ENCODE results near the gene FAM193B. TPM values are rescaled to one million over a fixed set of nuclear protein-coding genes. Genes with fewer than 3 reads are reported as not detected.

The FAM193B gene
- total and polyA plus RNA-seq, 4 donors = 49.0 to 139 (median 81.4) TPM

GRCh38 chr5:177588413-177588909, 34.1 kb upstream of the FAM193B start:
- no peaks in the 10 kb centered on the region for H3K9me3 ChIP-seq (ENCODE audit: control insufficient read depth in 4 of 4, insufficient read depth in 3 of 4, low read length in 3 of 4)
- peaks cover 0 to 12% (median 6%) of the 10 kb centered on the region in 3 donors for H3K27me3 ChIP-seq (ENCODE audit: control insufficient read depth in 3 of 3, insufficient read depth in 3 of 3, low read length in 2 of 3)
- H3K4me1 ChIP-seq (ENCODE audit: control insufficient read depth in 5 of 5, insufficient read depth in 5 of 5, low read length in 5 of 5) = peaks cover 0 to 10% (median 0%) of the 10 kb centered on the region in 5 donors
- H3K36me3 ChIP-seq (ENCODE audit: control insufficient read depth in 4 of 4, insufficient read depth in 4 of 4, low read length in 4 of 4) = peaks cover 0 to 3% (median 2%) of the 10 kb centered on the region in 4 donors
- 43 to 57% methylated on average over 13 of the region's 13 CpGs for WGBS, 2 donors
- no peak overlapping the region for H3K9ac ChIP-seq (ENCODE audit: insufficient read depth in 1 of 2, low read length in 2 of 2)
- no peak overlapping the region for H3K4me3 ChIP-seq
- ATAC-seq (ENCODE audit: insufficient read depth, low FRiP score) = no peak
- TF ChIP-seq CTCF (IDR thresholded peaks at IDR 0.05; ENCODE audit: control extremely low read depth, extremely low read depth) = no peak
- no peak for DNase-seq
- no peak overlapping the region for H3K27ac ChIP-seq (ENCODE audit: low read depth in 1 of 2, low read length in 1 of 2)

GRCh38 chr5:177578316-177578715, 24.0 kb upstream of the FAM193B start:
- ATAC-seq (ENCODE audit: insufficient read depth, low FRiP score) = no peak
- WGBS, 2 donors = 83 to 88% methylated on average over 8 of the region's 8 CpGs
- no peak for TF ChIP-seq CTCF (IDR thresholded peaks at IDR 0.05; ENCODE audit: control extremely low read depth, extremely low read depth)

DNA sequence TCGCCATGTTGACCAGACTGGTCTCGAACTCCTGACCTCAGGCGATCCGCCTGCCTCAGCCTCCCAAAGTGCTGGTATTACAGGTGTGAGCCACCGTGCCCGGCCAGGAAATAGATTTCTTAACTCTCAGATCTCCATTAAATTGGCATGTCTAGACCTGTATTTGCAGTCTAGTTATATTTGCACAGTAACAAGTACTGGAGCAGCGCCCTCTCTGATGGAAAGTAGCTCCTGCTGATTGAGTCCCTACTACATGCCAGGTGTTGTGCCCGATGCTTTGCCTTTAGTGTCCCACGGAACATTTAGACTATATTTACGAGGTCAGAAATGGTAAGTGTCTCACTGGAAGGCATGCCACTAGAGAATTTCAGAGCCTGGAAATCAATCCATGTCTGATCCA, 21.8 kb upstream of the FAM193B start:
- H3K36me3 ChIP-seq (ENCODE audit: control insufficient read depth in 4 of 4, insufficient read depth in 4 of 4, low read length in 4 of 4) = no peaks in the 10 kb centered on the region
- H3K4me1 ChIP-seq (ENCODE audit: control insufficient read depth in 5 of 5, insufficient read depth in 5 of 5, low read length in 5 of 5) = no peaks in the 10 kb centered on the region
- H3K27me3 ChIP-seq (ENCODE audit: control insufficient read depth in 3 of 3, insufficient read depth in 3 of 3, low read length in 2 of 3) = no peaks in the 10 kb centered on the region
- no peak overlapping the region for H3K27ac ChIP-seq (ENCODE audit: low read depth in 1 of 2, low read length in 1 of 2)
- no peaks in the 10 kb centered on the region for H3K9me3 ChIP-seq (ENCODE audit: control insufficient read depth in 4 of 4, insufficient read depth in 3 of 4, low read length in 3 of 4)
- ATAC-seq (ENCODE audit: insufficient read depth, low FRiP score) (no peak), DNase-seq (no peak)
- no peak overlapping the region for H3K9ac ChIP-seq (ENCODE audit: insufficient read depth in 1 of 2, low read length in 2 of 2)
- H3K4me3 ChIP-seq = no peak overlapping the region
- 73 to 85% methylated on average over 10 of the region's 10 CpGs for WGBS, 2 donors
- no peak for TF ChIP-seq CTCF (IDR thresholded peaks at IDR 0.05; ENCODE audit: control extremely low read depth, extremely low read depth)

More at GRCh38 chr5:177578316-177578715, 24.0 kb upstream of the FAM193B start:
- no peak for DNase-seq
- H3K9me3 ChIP-seq (ENCODE audit: control insufficient read depth in 4 of 4, insufficient read depth in 3 of 4, low read length in 3 of 4) = no peaks in the 10 kb centered on the region
- H3K27me3 ChIP-seq (ENCODE audit: control insufficient read depth in 3 of 3, insufficient read depth in 3 of 3, low read length in 2 of 3) = no peaks in the 10 kb centered on the region
- no peaks in the 10 kb centered on the region for H3K4me1 ChIP-seq (ENCODE audit: control insufficient read depth in 5 of 5, insufficient read depth in 5 of 5, low read length in 5 of 5)
- no peak overlapping the region for H3K27ac ChIP-seq (ENCODE audit: low read depth in 1 of 2, low read length in 1 of 2)
- no peak overlapping the region for H3K4me3 ChIP-seq
- H3K9ac ChIP-seq (ENCODE audit: insufficient read depth in 1 of 2, low read length in 2 of 2) = no peak overlapping the region
- H3K36me3 ChIP-seq (ENCODE audit: control insufficient read depth in 4 of 4, insufficient read depth in 4 of 4, low read length in 4 of 4) = no peaks in the 10 kb centered on the region

GRCh38 chr5:177575488-177575887, 21.1 kb upstream of the FAM193B start:
- DNase-seq (no peak), ATAC-seq (ENCODE audit: insufficient read depth, low FRiP score) (no peak)
- Histone ChIP-seq H3K9ac (ENCODE audit: insufficient read depth in 1 of 2, low read length in 2 of 2) (no peak overlapping the region), H3K4me1 (ENCODE audit: control insufficient read depth in 5 of 5, insufficient read depth in 5 of 5, low read length in 5 of 5) (no peaks in the 10 kb centered on the region), H3K36me3 (ENCODE audit: control insufficient read depth in 4 of 4, insufficient read depth in 4 of 4, low read length in 4 of 4) (no peaks in the 10 kb centered on the region), H3K27ac (ENCODE audit: low read depth in 1 of 2, low read length in 1 of 2) (no peak overlapping the region), H3K9me3 (ENCODE audit: control insufficient read depth in 4 of 4, insufficient read depth in 3 of 4, low read length in 3 of 4) (no peaks in the 10 kb centered on the region), H3K27me3 (ENCODE audit: control insufficient read depth in 3 of 3, insufficient read depth in 3 of 3, low read length in 2 of 3) (no peaks in the 10 kb centered on the region), H3K4me3 (no peak overlapping the region)
- WGBS, 2 donors = 41 to 50% methylated on average over 1 of the region's 1 CpG
- no peak for TF ChIP-seq CTCF (IDR thresholded peaks at IDR 0.05; ENCODE audit: control extremely low read depth, extremely low read depth)

Data from lung (tissue), 12 donors.